Activated CD4-positive, alpha-beta T cell treated with anti-CD3 and anti-CD28 coated beads for 36 hours (primary cell): ENCODE data around the gene DGKI. TPM values are rescaled to one million over a fixed set of nuclear protein-coding genes. Genes with fewer than 3 reads are reported as not detected.
"Not testable (repeated sequence)": the region's sequence is repeated elsewhere in the genome, so short reads cannot be mapped to it uniquely, and the experiment has no call there.

ENCODE experiments used
- ATAC-seq: fragments of 200-7000 bp; cut with Tn5 transposase; one replicate; pipeline ENCODE4 v1.10.0; 2021; ENCODE audit warnings: mild to moderate bottlenecking, moderate library complexity
- CTCF ChIA-PET: fragments of 350-600 bp; sonication (Branson Sonifier 250); formaldehyde crosslinking; loops from one replicate; lab custom pipeline; 2021; ENCODE audit warnings: antibody characterized with exemption; lab: Charles Lee
- POLR2A ChIA-PET: fragments of 350-600 bp; sonication (Branson Sonifier 250); formaldehyde crosslinking; loops from one replicate; lab custom pipeline; 2021; ENCODE audit warnings: antibody characterized with exemption, inconsistent platforms; lab: Charles Lee
- DNase-seq: peaks from one replicate; pipeline ENCODE4 v3.0.0-alpha.2; 2020
- H3K27ac Mint-ChIP-seq: one replicate; pipeline ENCODE4 v1.8.0; 2021; ENCODE audit warnings: mixed read lengths
- H3K27me3 Mint-ChIP-seq: one replicate; pipeline ENCODE4 v1.8.0; 2021; ENCODE audit warnings: mixed read lengths
- H3K36me3 Mint-ChIP-seq: one replicate; pipeline ENCODE4 v1.8.0; 2021; ENCODE audit warnings: low read depth, mixed read lengths
- H3K4me1 Mint-ChIP-seq: one replicate; pipeline ENCODE4 v1.8.0; 2021; ENCODE audit warnings: mixed read lengths
- H3K4me3 Mint-ChIP-seq: one replicate; pipeline ENCODE4 v1.8.0; 2021; ENCODE audit warnings: mild to moderate bottlenecking, moderate library complexity, mixed read lengths
- H3K9me3 Mint-ChIP-seq: one replicate; pipeline ENCODE4 v1.8.0; 2021; ENCODE audit warnings: low read depth, mixed read lengths
- intact Hi-C, 2 experiments: fragments of 100-400 bp; cut with DNase I in 1 of 2; cut with micrococcal nuclease in 1 of 2; formaldehyde crosslinking; loops; one replicate each; pipeline versions ENCODE4 v1.14.2 to v1.15.1; 2022 to 2024; cut with DNase I, micrococcal nuclease
- total RNA-seq, 2 experiments: library from RNA; stranded (reverse); gene quantifications; one replicate each; pipeline ENCODE4 v1.2.3, GENCODE V29; 2021

Gene DGKI
- total RNA-seq, 2 experiments from 2014 or later, result 2.9 to 3.0 TPM

- CTCF ChIA-PET, result interaction anchor here (0.7 kb wide), 1 partner anchor 53 kb away, joined by 3 read pairs; no protein-coding TSS in a partner anchor
These were observed 114.6 kb downstream of the DGKI start for GRCh38 chr7:137732168-137732567.

GRCh38 chr7:137731436-137731835 is 115.3 kb downstream of the DGKI start:
- Mint-ChIP-seq H3K4me1 (no peaks in the 10 kb centered on the region), H3K9me3 (no peaks in the 10 kb centered on the region), H3K27me3 (peaks cover 8% of the 10 kb centered on the region), H3K4me3 (no peak overlapping the region), H3K27ac (no peak overlapping the region), H3K36me3 (no peaks in the 10 kb centered on the region)
- POLR2A ChIA-PET, result no interaction called here
- CTCF ChIA-PET, result no interaction called here
- ATAC-seq (no peak), DNase-seq (no peak)
- intact Hi-C loops, result no loop called here

More at GRCh38 chr7:137732168-137732567, 114.6 kb downstream of the DGKI start:
- intact Hi-C loops, result no loop called here
- Mint-ChIP-seq H3K9me3 (no peaks in the 10 kb centered on the region), H3K4me3 (no peak overlapping the region), H3K27ac (no peak overlapping the region), H3K36me3 (no peaks in the 10 kb centered on the region), H3K27me3 (peaks cover 8% of the 10 kb centered on the region), H3K4me1 (no peaks in the 10 kb centered on the region)
- ATAC-seq (no peak), DNase-seq (no peak)
- POLR2A ChIA-PET, result no interaction called here

- Mint-ChIP-seq H3K36me3 (no peaks in the 10 kb centered on the region), H3K27me3 (peaks cover 11% of the 10 kb centered on the region), H3K9me3 (no peaks in the 10 kb centered on the region), H3K4me3 (no peak overlapping the region), H3K4me1 (no peaks in the 10 kb centered on the region), H3K27ac (no peak overlapping the region)
- ChIA-PET CTCF (interaction anchor here (0.7 to 0.9 kb wide), 2 partner anchors 94 to 1299 kb away, joined by 3 read pairs; no protein-coding TSS in a partner anchor), POLR2A (no interaction called here)
- ATAC-seq (no peak), DNase-seq (no peak)
- intact Hi-C loops, result no loop called here
These were observed 118.3 kb downstream of the DGKI start for GRCh38 chr7:137728426-137728825.

- ChIA-PET POLR2A (no interaction called here), CTCF (no interaction called here)
- Mint-ChIP-seq H3K36me3 (no peaks in the 10 kb centered on the region), H3K9me3 (no peaks in the 10 kb centered on the region), H3K27me3 (peaks cover 10% of the 10 kb centered on the region), H3K27ac (no peak overlapping the region), H3K4me3 (no peak overlapping the region), H3K4me1 (no peaks in the 10 kb centered on the region)
- no peak for DNase-seq
- intact Hi-C loops, result no loop called here
- ATAC-seq, result no peak
These were observed 119.4 kb downstream of the DGKI start for GRCh38 chr7:137727413-137727812.

GRCh38 chr7:137718355-137718754 is 128.4 kb downstream of the DGKI start:
- DNase-seq, result no peak
- Mint-ChIP-seq H3K4me1 (no peaks in the 10 kb centered on the region), H3K9me3 (no peaks in the 10 kb centered on the region), H3K27me3 (peaks cover 3% of the 10 kb centered on the region), H3K27ac (no peak overlapping the region), H3K4me3 (no peak overlapping the region), H3K36me3 (no peaks in the 10 kb centered on the region)
- no peak for ATAC-seq
- ChIA-PET CTCF (no interaction called here), POLR2A (no interaction called here)
- intact Hi-C loops, result no loop called here

- intact Hi-C loops, result no loop called here
- Mint-ChIP-seq H3K9me3 (no peaks in the 10 kb centered on the region), H3K36me3 (no peaks in the 10 kb centered on the region), H3K27me3 (peaks cover 3% of the 10 kb centered on the region), H3K4me1 (no peaks in the 10 kb centered on the region), H3K4me3 (no peak overlapping the region), H3K27ac (no peak overlapping the region)
- CTCF ChIA-PET, result no interaction called here
- DNase-seq (no peak), ATAC-seq (no peak)
- POLR2A ChIA-PET, result no interaction called here
These were observed 128.9 kb downstream of the DGKI start for GRCh38 chr7:137717811-137718271.

GRCh38 chr7:137717045-137717444 is 129.7 kb downstream of the DGKI start:
- DNase-seq (no peak), ATAC-seq (no peak)
- Mint-ChIP-seq H3K4me3 (no peak overlapping the region), H3K4me1 (no peaks in the 10 kb centered on the region), H3K27ac (no peak overlapping the region), H3K9me3 (no peaks in the 10 kb centered on the region), H3K36me3 (no peaks in the 10 kb centered on the region), H3K27me3 (peaks cover 3% of the 10 kb centered on the region)
- CTCF ChIA-PET, result no interaction called here
- POLR2A ChIA-PET, result no interaction called here
- intact Hi-C loops, result no loop called here

- Mint-ChIP-seq H3K27ac (no peak overlapping the region), H3K36me3 (no peaks in the 10 kb centered on the region), H3K4me1 (no peaks in the 10 kb centered on the region), H3K27me3 (peaks cover 4% of the 10 kb centered on the region), H3K9me3 (no peaks in the 10 kb centered on the region), H3K4me3 (no peak overlapping the region)
- intact Hi-C loops, result no loop called here
- ATAC-seq, result no peak
- ChIA-PET CTCF (no interaction called here), POLR2A (no interaction called here)
- no peak for DNase-seq
These were observed 130.7 kb downstream of the DGKI start for GRCh38 chr7:137716061-137716460.

GRCh38 chr7:137715533-137715932 is 131.2 kb downstream of the DGKI start:
- no peaks in the 10 kb centered on the region for H3K9me3 Mint-ChIP-seq
- H3K4me3 Mint-ChIP-seq, result no peak overlapping the region
- ChIA-PET POLR2A (no interaction called here), CTCF (no interaction called here)
- ATAC-seq (no peak), DNase-seq (no peak)
- H3K4me1 Mint-ChIP-seq, result no peaks in the 10 kb centered on the region
- no peak overlapping the region for H3K27ac Mint-ChIP-seq
- no peaks in the 10 kb centered on the region for H3K36me3 Mint-ChIP-seq
- intact Hi-C loops, result no loop called here
- H3K27me3 Mint-ChIP-seq, result peaks cover 4% of the 10 kb centered on the region

GRCh38 chr7:137715121-137715520 is 131.7 kb downstream of the DGKI start:
- ChIA-PET CTCF (no interaction called here), POLR2A (no interaction called here)
- Mint-ChIP-seq H3K27me3 (peaks cover 4% of the 10 kb centered on the region), H3K4me3 (no peak overlapping the region), H3K27ac (no peak overlapping the region), H3K4me1 (no peaks in the 10 kb centered on the region), H3K36me3 (no peaks in the 10 kb centered on the region), H3K9me3 (no peaks in the 10 kb centered on the region)
- no peak for DNase-seq
- intact Hi-C loops, result no loop called here
- ATAC-seq, result no peak

- H3K4me1 Mint-ChIP-seq, CTCF ChIA-PET: not testable (repeated sequence)
These were observed 140.4 kb downstream of the DGKI start for GRCh38 chr7:137706330-137706729.

GRCh38 chr7:137704723-137705122 is 142.1 kb downstream of the DGKI start:
- Mint-ChIP-seq H3K9me3 (peaks cover 22% of the 10 kb centered on the region), H3K4me1 (no peaks in the 10 kb centered on the region), H3K27me3 (peaks cover 5% of the 10 kb centered on the region), H3K4me3 (no peak overlapping the region), H3K36me3 (no peaks in the 10 kb centered on the region), H3K27ac (no peak overlapping the region)
- no peak for ATAC-seq
- CTCF ChIA-PET, result no interaction called here
- POLR2A ChIA-PET, result no interaction called here
- no peak for DNase-seq
- intact Hi-C loops, result no loop called here

More at GRCh38 chr7:137706330-137706729, 140.4 kb downstream of the DGKI start:
- ATAC-seq, H3K4me3 Mint-ChIP-seq, POLR2A ChIA-PET, DNase-seq, H3K36me3 Mint-ChIP-seq, H3K27ac Mint-ChIP-seq, intact Hi-C loops, H3K27me3 Mint-ChIP-seq: not testable (repeated sequence)
- H3K9me3 Mint-ChIP-seq, result peaks cover 22% of the 10 kb centered on the region
